ENCODE measurements around the gene PIMREG.

Gene PIMREG

DNA sequence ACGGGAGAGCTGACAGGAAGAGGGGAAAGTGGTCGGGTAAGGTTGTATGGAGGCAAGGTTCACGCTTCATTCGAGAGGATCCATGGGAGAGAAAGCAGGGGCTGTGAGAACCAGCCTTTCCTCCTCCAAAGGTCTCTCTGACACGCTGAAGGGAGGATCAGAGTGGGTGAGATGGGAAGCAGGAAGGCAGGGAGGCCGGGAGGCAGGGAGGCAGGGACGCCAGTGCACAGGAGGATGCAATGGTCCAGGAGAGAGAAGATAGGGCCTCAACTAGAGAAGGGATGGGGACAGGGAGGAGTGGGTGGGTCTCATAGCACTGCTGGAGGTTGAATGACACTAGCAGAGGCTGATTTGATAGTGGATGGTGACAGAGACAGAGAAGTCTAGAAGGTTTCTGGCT lies 54.1 kb downstream of the PIMREG start:
- Histone ChIP-seq H3K4me3 (ENCODE audit: low read length, poor library complexity, severe bottlenecking) (no peak overlapping the region), H3K9me2 (replicated peaks; ENCODE audit: low read depth, low read length) (no peaks in the 10 kb centered on the region), H3K9ac (ENCODE audit: low read depth, low read length, poor library complexity, severe bottlenecking) (no peak overlapping the region), H3K36me3 (ENCODE audit: insufficient read depth, low read length) (no peaks in the 10 kb centered on the region), H3F3A (ENCODE audit: low read depth) (no peaks in the 10 kb centered on the region), H3K79me2 (ENCODE audit: insufficient read depth, low read length) (no peaks in the 10 kb centered on the region), H2AFZ (ENCODE audit: low read length) (no peak overlapping the region), H3K9me3 (ENCODE audit: insufficient read depth, low read depth, low read length) (no peaks in the 10 kb centered on the region), H3K4me1 (ENCODE audit: insufficient read depth, low read length, poor library complexity, severe bottlenecking) (peaks cover 14% of the 10 kb centered on the region), H4K20me1 (ENCODE audit: insufficient read depth, low read length, poor library complexity, severe bottlenecking) (no peaks in the 10 kb centered on the region), H3K4me2 (ENCODE audit: low read depth, low read length, poor library complexity, severe bottlenecking) (no peak overlapping the region), H3K27me3 (ENCODE audit: insufficient read depth, low read length, poor library complexity, severe bottlenecking) (no peaks in the 10 kb centered on the region)
- no peak for TF ChIP-seq EZH2phosphoT487 (IDR thresholded peaks at IDR 0.05; ENCODE audit: borderline replicate concordance)
- TF ChIP-seq, protein P1, sequence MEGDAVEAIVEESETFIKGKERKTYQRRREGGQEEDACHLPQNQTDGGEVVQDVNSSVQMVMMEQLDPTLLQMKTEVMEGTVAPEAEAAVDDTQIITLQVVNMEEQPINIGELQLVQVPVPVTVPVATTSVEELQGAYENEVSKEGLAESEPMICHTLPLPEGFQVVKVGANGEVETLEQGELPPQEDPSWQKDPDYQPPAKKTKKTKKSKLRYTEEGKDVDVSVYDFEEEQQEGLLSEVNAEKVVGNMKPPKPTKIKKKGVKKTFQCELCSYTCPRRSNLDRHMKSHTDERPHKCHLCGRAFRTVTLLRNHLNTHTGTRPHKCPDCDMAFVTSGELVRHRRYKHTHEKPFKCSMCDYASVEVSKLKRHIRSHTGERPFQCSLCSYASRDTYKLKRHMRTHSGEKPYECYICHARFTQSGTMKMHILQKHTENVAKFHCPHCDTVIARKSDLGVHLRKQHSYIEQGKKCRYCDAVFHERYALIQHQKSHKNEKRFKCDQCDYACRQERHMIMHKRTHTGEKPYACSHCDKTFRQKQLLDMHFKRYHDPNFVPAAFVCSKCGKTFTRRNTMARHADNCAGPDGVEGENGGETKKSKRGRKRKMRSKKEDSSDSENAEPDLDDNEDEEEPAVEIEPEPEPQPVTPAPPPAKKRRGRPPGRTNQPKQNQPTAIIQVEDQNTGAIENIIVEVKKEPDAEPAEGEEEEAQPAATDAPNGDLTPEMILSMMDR (conservative IDR thresholded peaks at IDR 0.05; ENCODE audit: low read length), result no peak

DNA sequence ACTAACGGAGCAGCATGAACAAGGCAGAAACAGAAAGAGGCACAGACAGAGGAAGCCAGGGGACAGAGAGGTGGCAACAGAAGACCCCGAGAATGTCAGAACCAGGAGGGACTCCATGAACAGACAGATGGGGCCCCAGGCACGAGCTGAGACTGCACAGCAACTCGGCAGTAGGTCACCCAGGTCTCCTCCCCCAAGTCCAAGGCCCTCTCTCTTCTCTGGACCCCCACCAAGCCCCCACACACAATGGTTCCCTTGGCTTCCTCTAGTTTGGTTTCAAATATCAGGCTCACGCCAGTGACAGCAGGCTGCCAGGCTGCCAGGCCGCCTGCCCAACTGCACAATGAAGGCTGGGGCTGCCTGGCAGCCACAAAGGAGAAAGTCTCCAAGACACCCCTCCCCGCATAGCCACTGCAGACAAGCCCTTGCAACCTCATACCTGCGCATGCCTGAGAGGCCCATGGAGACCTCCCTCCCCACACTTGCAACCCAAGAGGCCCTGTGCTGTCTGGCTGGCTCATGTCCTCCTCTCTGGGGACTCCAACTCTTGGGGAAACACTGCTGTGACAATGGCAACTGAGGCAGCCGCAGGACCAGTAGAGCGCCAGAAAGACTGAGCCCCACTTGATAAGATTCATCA lies 54.8 kb downstream of the PIMREG start:
- H3K4me3 ChIP-seq (ENCODE audit: low read length, poor library complexity, severe bottlenecking), result no peak overlapping the region
- H3K79me2 ChIP-seq (ENCODE audit: insufficient read depth, low read length), result no peaks in the 10 kb centered on the region
- H3K4me1 ChIP-seq (ENCODE audit: insufficient read depth, low read length, poor library complexity, severe bottlenecking), result peaks cover 14% of the 10 kb centered on the region
- no peak overlapping the region for H3K9ac ChIP-seq (ENCODE audit: low read depth, low read length, poor library complexity, severe bottlenecking)
- no peaks in the 10 kb centered on the region for H3K27me3 ChIP-seq (ENCODE audit: insufficient read depth, low read length, poor library complexity, severe bottlenecking)
- H2AFZ ChIP-seq (ENCODE audit: low read length), result no peak overlapping the region
- no peak for TF ChIP-seq EZH2phosphoT487 (IDR thresholded peaks at IDR 0.05; ENCODE audit: borderline replicate concordance)
- TF ChIP-seq, protein P1 (conservative IDR thresholded peaks at IDR 0.05; ENCODE audit: low read length), result no peak
- H3K4me2 ChIP-seq (ENCODE audit: low read depth, low read length, poor library complexity, severe bottlenecking), result no peak overlapping the region
- no peaks in the 10 kb centered on the region for H4K20me1 ChIP-seq (ENCODE audit: insufficient read depth, low read length, poor library complexity, severe bottlenecking)
- H3K9me2 ChIP-seq (replicated peaks; ENCODE audit: low read depth, low read length), result no peaks in the 10 kb centered on the region
- no peaks in the 10 kb centered on the region for H3F3A ChIP-seq (ENCODE audit: low read depth)
- H3K9me3 ChIP-seq (ENCODE audit: insufficient read depth, low read depth, low read length), result no peaks in the 10 kb centered on the region
- H3K36me3 ChIP-seq (ENCODE audit: insufficient read depth, low read length), result no peaks in the 10 kb centered on the region

Data from Loucy (cell line).